HCEC 1CT (cell line): ENCODE data around the gene PDGFD.
A peak's percentile ranks its signal among the peaks of the same experiment; 100 is the strongest.

Source experiments
- DNase-seq: peaks from one replicate; pipeline ENCODE4 v3.0.0-alpha.2; 2017

PDGFD gene

GRCh38 chr11:103904324-103904667 lies 259.7 kb downstream of the PDGFD start:
- DNase-seq = no peak

GRCh38 chr11:103903621-103904323 lies 260.2 kb downstream of the PDGFD start:
- DNase-seq = no peak

- no peak for DNase-seq
These were observed 261.0 kb downstream of the PDGFD start for GRCh38 chr11:103902994-103903393.

DNA sequence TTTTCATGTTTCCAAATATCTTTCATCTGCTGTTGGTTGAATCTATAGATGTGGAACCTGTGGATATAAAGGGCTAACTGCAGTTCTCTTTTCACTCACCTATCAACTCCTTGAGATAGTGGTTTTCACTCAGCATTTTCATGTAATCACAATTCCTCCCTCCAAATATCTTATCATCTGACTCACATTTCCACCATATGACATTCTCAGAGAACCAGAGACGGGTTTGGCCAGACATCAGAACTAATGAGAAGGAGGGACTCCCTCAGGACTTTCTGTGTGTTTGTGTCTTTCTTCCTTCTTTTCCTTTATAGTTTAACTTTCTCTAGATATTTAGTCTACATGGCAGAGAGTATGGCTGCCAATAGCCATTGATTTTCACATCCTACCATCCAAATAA lies 262.3 kb downstream of the PDGFD start:
- no peak for DNase-seq

- DNase-seq = no peak
These were observed 265.2 kb downstream of the PDGFD start for GRCh38 chr11:103898577-103899336.

DNA sequence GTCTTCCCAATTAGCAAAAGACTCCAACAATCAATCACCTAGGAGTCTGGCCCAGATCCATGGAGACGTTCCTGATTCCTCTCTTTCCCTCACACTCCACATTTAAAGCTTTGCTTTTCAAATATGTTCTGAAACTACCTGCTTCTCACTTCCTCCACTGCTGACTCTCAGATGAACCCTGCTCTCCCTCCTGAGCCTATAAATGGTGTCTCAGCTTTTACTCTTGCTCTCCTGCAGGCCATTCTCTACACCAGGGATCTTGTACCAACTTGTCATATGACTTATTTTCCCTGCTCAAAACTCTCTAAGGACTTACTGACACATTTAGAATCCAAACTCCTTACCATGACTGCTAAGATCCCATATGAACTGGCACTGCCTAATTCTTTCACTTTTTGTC lies 265.9 kb downstream of the PDGFD start:
- no peak for DNase-seq

DNA sequence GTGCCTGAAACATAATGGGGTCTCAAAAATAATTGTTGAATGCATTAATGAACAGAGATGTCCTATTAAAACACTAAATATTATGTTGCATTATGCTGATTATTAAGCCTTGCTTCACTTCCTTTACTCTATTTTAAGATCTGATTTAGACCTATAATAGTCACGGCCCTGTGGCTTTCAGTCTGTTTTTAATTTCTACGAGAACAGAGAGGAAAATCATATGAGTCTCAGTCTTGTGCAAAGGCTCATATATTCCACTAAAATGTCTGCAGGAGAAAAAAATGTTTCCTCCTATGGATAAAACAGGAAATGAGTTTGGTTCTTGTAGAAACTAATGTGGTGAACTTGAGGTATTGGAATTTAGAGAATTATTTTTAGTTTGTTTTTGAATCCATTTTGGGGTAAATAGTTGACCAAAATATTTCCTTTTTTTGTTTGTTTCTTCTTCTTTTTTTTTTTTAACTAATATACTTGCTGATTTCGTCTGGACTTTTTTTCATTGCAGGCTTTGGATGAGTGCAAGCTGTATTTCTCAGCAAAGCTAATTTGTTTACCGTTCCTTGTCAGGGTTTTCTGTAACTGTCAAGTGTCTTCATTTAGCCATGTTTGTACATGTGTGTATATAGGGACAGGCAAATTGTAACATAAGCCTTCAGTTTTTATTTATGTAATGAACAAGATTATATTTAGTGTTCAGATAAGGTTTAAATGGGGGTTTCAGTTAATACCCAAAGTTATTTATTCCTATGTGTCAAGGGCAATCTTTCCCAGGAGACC lies 266.6 kb downstream of the PDGFD start:
- no peak for DNase-seq

DNA sequence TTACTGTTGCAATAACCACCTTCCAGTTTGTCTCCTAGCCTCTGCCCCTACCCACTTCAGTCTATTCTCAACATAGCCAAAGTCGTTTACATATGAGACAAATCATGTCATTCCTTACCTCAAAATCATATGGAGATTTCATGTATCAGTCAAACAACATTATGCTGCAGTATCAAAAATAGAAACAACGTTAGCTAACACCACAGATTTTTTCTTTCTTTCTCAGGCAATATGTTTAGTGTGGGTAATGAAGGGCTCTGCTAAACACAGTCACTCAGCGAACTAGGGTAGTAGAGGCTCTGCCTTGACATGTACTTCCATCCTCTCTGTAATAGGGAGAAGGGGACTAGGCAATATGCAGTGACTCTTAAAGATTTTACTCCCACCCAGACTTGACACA lies 268.8 kb downstream of the PDGFD start:
- DNase-seq = no peak

GRCh38 chr11:103894673-103895072 lies 269.3 kb downstream of the PDGFD start:
- DNase-seq = no peak

GRCh38 chr11:103894034-103894433 lies 269.9 kb downstream of the PDGFD start:
- DNase-seq = no peak

DNA sequence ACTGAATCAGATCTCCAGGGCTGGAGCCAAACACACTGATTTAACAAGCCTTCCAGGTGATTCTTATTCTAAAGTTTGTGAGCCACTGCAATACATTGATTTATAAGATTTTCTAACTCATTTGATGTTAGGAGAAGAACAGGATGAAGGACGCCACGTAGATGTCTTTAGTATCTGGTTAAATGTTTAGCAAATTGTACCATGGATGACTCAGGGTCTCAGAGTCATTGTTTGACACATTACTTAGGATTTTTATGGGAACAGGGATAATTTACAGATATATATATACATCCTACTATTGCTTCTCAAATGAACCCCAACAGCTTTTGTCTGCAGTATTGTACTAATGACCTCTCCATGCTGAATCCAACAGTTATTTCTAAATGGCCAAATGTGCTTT lies 270.6 kb downstream of the PDGFD start:
- DNase-seq = peak; percentile 50

DNA sequence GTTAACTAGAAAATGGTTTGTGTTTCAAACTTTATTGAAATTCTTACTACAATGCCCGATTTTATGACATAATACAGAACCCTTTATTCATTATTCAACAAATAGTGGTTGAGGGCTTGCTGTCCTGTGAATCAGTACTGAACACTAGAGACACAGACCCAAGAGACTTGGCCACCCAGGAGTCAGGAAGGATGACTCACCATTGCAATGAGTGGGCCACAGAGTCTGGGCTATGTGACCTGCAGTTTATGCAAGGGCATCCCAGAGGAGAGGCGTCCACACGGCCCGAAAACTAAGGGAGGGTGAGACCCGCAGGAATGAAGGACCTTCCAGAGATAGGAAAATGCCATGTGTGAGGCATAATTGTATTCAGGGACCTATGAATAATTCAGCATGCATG lies 271.3 kb downstream of the PDGFD start:
- peak; percentile 59 for DNase-seq

DNA sequence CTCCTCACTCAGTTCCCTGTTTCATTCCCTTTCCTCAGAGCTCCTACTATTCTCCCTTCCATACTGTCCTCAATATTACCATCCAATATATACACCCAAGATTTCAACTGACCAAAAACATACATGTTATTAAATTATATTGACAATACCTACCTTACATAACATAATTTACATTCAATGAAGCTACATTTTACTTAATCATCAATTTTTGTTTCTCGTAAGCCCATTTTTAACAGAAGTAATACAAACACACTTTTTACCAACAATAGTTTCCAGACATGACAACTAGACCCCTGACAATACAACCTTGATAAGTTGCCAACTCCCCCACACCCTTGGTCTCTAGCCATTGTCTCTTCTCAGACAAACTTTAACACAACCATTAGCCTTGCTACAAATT lies 273.3 kb downstream of the PDGFD start:
- DNase-seq = no peak

DNA sequence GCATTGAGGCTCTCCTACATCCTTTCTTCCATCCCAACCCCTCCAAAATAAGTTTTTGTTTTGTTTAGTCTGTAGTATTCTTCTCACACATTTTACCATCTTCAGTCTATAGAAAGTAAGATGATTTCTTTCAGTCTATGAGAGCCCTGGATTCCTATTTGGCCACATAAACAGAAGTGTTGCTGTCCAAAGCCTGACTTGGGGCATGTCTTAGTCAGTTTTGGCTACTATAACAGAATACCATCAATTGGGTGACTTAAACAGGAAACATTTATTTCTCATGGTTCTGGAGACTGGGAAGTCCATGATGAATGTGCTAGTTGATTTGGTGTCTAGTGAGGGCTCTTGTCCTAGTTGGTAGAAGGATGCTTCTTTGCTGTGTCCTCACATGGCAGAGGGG lies 274.3 kb downstream of the PDGFD start:
- no peak for DNase-seq

DNA sequence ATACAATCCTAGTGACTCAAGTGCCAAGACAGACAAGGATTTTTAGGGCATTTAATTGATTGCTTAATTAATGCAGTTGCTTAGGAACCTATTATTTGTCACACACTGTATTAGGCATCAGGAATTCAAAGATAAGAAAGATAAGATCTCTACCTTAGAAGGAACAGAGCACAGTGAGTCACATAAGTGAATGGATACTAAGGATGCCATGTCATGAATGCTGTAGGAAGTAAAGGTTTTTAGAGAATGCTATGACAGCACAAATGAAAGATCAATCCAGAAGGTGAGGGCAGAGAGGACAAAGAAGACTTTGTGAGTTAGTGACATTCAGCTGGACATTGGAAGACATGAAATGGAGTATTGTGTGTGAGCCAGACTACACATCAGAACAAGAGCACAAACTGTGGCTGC lies 275.4 kb downstream of the PDGFD start:
- DNase-seq = no peak

GRCh38 chr11:103887001-103887658 lies 276.8 kb downstream of the PDGFD start:
- DNase-seq = no peak

- DNase-seq = no peak
These were observed 280.1 kb downstream of the PDGFD start for GRCh38 chr11:103883856-103884255.

DNA sequence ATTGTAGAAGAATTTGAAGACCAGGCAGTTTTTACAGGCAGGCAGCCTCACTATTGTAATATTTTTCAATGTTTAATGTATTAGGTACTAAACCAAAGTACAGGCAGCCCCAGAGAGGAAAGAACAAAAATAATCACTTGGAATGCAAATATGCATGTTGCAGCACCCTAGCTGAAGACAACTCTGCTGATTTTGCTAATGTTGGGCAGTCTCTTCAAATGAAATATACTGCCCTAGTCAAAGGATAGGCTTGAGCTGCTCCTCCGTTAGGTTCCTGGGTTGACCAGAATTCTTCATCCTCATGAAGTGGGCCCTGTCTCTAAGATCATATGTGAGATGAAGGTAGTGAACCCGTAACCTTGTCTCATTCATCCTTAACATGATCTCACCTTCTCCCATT lies 280.7 kb downstream of the PDGFD start:
- DNase-seq = no peak

- no peak for DNase-seq
These were observed 282.4 kb downstream of the PDGFD start for GRCh38 chr11:103881584-103881983.

GRCh38 chr11:103880968-103881367 lies 283.0 kb downstream of the PDGFD start:
- DNase-seq = no peak

- no peak for DNase-seq
These were observed 285.3 kb downstream of the PDGFD start for GRCh38 chr11:103878646-103879045.

GRCh38 chr11:103877221-103877620 lies 286.7 kb downstream of the PDGFD start:
- DNase-seq = peak; percentile 14

GRCh38 chr11:103875855-103876510 lies 288.0 kb downstream of the PDGFD start:
- no peak for DNase-seq
